Thoracic aorta (tissue), 2 donors: ENCODE data around the gene PKD2L1. TPM values are rescaled to one million over a fixed set of nuclear protein-coding genes. Genes with fewer than 3 reads are reported as not detected.

Experiments used
- ATAC-seq: fragments of 150-250 bp; one replicate; pipeline ENCODE4 v1.8.0; 2017; ENCODE audit warnings: low read depth; ENCODE audit not compliant: insufficient number of reproducible peaks, low FRiP score
- DNase-seq: peaks from one replicate; pipeline ENCODE4 v3.0.0-alpha.2; 2020; ENCODE audit warnings: low spot score
- H3K27ac ChIP-seq, 2 donors: fragments of 200-600 bp; sonication (generic); 1 replicate in 1 of 2; 2 replicates in 1 of 2; pipeline ENCODE4 v1.5.1; 2016; ENCODE audit warnings: mild to moderate bottlenecking in 2 of 2, moderate library complexity in 2 of 2
- H3K27me3 ChIP-seq: fragments of 200-600 bp; sonication (generic); replicated peaks from 2 replicates; pipeline ENCODE4 v1.6.0; 2016; ENCODE audit warnings: mild to moderate bottlenecking; ENCODE audit not compliant: insufficient read depth
- H3K36me3 ChIP-seq: fragments of 200-600 bp; sonication (generic); one replicate; pipeline ENCODE4 v1.5.1; 2016
- H3K4me1 ChIP-seq, 2 donors: fragments of 200-600 bp; sonication (generic); 1 replicate in 1 of 2; 2 replicates in 1 of 2; pipeline versions ENCODE4 v1.5.1 to v1.6.0; 2016; ENCODE audit warnings: low read depth in 2 of 2, mild to moderate bottlenecking in 1 of 2; ENCODE audit not compliant: control insufficient read depth in 1 of 2
- H3K4me3 ChIP-seq: fragments of 200-600 bp; sonication (generic); 2 replicates; pipeline ENCODE4 v1.5.1; 2016; ENCODE audit warnings: mild to moderate bottlenecking
- H3K9me3 ChIP-seq: fragments of 200-600 bp; sonication (generic); 2 replicates; pipeline ENCODE4 v1.5.1; 2016
- total RNA-seq, 2 donors: library from RNA; depleted of rRNA; stranded (reverse); fragments of >200 nt; gene quantifications; one replicate each; pipeline versions ENCODE4 v1.1.0 to v1.2.3, GENCODE V29; 2016
- TF ChIP-seq, protein P1 (sequence below): fragments of 200-600 bp; sonication (generic); IDR thresholded peaks from one replicate; pipeline ENCODE4 v1.5.1; 2019; ENCODE audit warnings: antibody characterized with exemption

The PKD2L1 gene
- total RNA-seq, 2 donors from 2014 or later, result 0.56 TPM; not detected in 1

DNA sequence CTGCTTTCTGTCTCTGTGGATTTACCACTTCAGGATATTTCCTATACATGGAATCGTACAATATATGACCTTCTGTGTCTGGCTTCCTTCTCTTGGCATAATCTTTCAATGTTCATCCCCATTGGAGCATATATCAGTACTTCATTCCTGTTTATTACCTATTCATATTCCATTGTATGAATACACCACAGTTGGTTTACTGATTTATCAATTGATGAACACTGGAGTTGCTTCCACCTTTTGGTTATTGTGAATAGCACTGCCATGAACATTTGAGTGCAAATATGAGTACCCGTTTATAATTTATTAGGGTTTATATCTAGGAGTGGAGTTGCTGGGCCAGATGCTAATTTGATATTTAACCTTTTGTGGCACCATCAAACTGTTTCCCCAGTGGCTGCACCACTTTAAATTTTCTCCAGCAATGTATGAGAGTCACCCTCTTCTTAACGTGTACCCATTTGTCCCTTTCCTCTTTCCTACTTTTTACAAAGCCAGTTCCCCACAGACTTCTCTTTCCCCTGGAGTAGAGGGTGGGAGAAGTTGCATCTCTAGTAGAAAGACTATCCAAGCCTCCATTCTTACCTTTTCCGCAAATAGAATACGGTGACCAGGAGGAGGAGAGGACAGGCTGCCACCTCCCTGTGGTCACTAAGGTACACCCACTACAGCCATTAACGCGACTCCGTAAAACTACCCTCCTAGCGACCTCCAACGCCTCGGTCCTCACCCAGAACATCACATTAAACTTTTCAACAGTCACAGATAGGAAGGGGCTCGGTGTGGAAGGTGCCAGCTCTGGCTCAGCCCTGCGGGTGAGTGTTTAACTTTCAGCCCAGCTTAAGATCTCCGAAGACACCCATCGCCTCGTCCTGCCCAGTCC, 42.6 kb upstream of the PKD2L1 start:
- DNase-seq (no peak), ATAC-seq (no peak)
- peak overlapping the region; percentile 75 to 99 for H3K27ac ChIP-seq
- H3K4me3 ChIP-seq, result peak overlapping the region; percentile 90
- no peaks in the 10 kb centered on the region for H3K9me3 ChIP-seq
- TF ChIP-seq, protein P1, sequence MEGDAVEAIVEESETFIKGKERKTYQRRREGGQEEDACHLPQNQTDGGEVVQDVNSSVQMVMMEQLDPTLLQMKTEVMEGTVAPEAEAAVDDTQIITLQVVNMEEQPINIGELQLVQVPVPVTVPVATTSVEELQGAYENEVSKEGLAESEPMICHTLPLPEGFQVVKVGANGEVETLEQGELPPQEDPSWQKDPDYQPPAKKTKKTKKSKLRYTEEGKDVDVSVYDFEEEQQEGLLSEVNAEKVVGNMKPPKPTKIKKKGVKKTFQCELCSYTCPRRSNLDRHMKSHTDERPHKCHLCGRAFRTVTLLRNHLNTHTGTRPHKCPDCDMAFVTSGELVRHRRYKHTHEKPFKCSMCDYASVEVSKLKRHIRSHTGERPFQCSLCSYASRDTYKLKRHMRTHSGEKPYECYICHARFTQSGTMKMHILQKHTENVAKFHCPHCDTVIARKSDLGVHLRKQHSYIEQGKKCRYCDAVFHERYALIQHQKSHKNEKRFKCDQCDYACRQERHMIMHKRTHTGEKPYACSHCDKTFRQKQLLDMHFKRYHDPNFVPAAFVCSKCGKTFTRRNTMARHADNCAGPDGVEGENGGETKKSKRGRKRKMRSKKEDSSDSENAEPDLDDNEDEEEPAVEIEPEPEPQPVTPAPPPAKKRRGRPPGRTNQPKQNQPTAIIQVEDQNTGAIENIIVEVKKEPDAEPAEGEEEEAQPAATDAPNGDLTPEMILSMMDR, result no peak
- no peaks in the 10 kb centered on the region for H3K27me3 ChIP-seq
- no peaks in the 10 kb centered on the region for H3K36me3 ChIP-seq
- H3K4me1 ChIP-seq, result peaks cover 19 to 41% of the 10 kb centered on the region in 2 donors

DNA sequence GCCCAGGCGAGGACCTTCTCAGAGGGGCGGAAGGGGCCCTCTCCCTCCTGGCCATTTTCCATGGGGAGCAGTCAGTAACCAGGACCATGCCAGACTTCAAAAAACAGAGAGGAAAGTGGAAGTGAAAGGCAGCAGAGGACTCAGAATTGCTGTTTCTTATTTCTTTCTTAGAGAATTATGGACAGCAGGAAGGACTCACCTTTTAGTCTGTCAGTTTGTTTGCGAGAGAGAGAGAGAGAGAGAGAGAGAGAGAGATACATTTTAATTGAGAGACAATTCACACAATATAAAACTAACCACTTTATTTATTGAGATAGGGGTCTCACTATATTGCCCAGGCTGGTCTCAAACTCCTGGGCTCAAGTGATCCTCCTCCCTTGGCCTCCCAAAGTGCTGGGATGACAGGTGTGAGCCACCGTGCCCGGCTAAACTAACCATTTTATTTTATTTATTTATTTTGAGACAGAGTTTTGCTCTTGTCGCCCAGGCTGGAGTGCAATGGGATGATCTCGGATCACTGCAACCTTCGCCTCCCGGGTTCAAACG, 41.5 kb upstream of the PKD2L1 start:
- peak overlapping the region; percentile 27 for H3K4me3 ChIP-seq
- TF ChIP-seq, protein P1, result no peak
- no peak for DNase-seq
- no peaks in the 10 kb centered on the region for H3K9me3 ChIP-seq
- peak overlapping the region; percentile 59 to 99 for H3K27ac ChIP-seq
- peaks cover 19 to 41% of the 10 kb centered on the region in 2 donors for H3K4me1 ChIP-seq
- no peak for ATAC-seq
- no peaks in the 10 kb centered on the region for H3K27me3 ChIP-seq
- H3K36me3 ChIP-seq, result no peaks in the 10 kb centered on the region

DNA sequence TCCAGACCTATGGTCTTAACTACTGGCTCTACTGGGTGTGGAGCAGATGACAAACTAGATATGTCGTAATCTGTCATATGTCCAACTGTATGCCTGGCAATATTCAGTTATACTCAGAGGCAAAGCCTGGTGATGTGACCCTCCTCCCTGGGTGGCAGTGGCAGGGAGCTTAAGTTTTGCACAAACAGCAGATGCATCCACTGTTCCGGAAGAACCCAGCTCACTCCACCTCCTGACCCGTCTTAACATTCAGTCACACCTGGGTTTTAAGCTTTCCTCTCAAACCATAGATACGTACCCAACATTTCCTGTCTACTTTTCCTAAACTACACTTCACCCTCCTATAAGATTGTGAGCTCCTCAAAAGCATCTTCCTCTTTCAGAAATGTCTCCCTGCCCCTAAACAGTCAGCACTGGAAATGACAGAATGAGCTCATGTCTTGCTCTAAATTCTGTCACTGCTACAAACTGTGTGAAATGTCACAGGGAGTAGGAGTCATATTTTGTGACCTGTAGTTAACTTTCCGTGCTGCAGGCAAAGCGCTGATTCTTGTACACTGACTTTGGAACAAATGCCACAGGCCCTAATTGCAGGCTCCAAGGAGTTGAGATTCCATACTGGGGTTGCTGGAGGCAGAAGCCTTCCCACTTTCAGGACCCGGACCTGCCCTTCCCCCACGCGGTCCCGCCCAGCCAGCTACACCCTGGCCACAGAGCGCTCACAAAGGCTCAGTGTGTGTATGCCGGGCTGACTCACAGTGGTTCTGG, 40.9 kb upstream of the PKD2L1 start:
- no peaks in the 10 kb centered on the region for H3K27me3 ChIP-seq
- no peaks in the 10 kb centered on the region for H3K9me3 ChIP-seq
- peaks cover 19 to 41% of the 10 kb centered on the region in 2 donors for H3K4me1 ChIP-seq
- peak; percentile 26 for DNase-seq
- TF ChIP-seq, protein P1, result no peak
- H3K4me3 ChIP-seq, result peak overlapping the region; percentile 27
- H3K36me3 ChIP-seq, result no peaks in the 10 kb centered on the region
- H3K27ac ChIP-seq, result peak overlapping the region; percentile 59 to 99
- ATAC-seq, result peak; percentile 42

DNA sequence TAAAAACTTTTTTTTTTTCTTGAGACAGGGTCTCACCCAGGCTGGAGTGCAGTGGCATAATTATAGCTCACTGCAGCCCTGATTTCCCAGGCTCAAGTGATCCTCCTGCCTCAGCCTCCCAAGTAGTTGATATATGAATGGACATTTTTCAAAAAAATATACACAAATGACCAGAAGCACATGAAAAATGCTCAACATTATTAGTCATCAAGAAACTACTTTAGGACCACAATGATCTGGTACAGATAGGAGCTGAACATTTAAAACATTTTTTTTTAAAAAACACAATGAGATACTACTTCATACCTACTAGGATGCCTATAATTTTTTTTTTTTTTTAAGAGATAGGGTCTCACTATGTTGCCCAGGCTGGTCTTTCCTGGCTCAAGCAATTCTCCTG, 38.7 kb upstream of the PKD2L1 start:
- TF ChIP-seq, protein P1, result no peak
- Histone ChIP-seq H3K27me3 (no peaks in the 10 kb centered on the region), H3K27ac (no peak overlapping the region), H3K4me3 (no peak overlapping the region), H3K9me3 (no peaks in the 10 kb centered on the region), H3K36me3 (no peaks in the 10 kb centered on the region), H3K4me1 (peaks cover 14 to 40% of the 10 kb centered on the region in 2 donors)
- ATAC-seq, result no peak
- DNase-seq, result no peak
